ENCODE measurements around the gene LRRC8E.

GRCh38 chr19:7888145-7888825 is at the start of gene LRRC8E:
- TF ChIP-seq CTCF (IDR thresholded peaks at IDR 0.05), result no peak
- TF ChIP-seq POLR2A (IDR thresholded peaks at IDR 0.05), result no peak
